Heart right ventricle (tissue), 16 donors: Measurements from ENCODE around the gene HES5. TPM values are rescaled to one million over a fixed set of nuclear protein-coding genes. Genes with fewer than 3 reads are reported as not detected.
A peak's percentile ranks its signal among the peaks of the same experiment; 100 is the strongest.

Source experiments
- ATAC-seq, 8 donors: fragments of 200-7000 bp; cut with Tn5 transposase; one replicate each; pipeline ENCODE4 v1.9.1; 2020; ENCODE audit warnings: mild to moderate bottlenecking in 8 of 8, moderate library complexity in 8 of 8, moderate number of reproducible peaks in 1 of 8
- DNase-seq, 2 donors: peaks; one replicate each; pipeline ENCODE4 v3.0.0-alpha.2; 2020
- H3K27ac ChIP-seq, 10 donors: fragments of 200-600 bp; sonication (generic) in 2 of 10; one replicate each; pipeline versions ENCODE4 v1.5.0 to v1.8.0; 2020 to 2022; ENCODE audit warnings: mild to moderate bottlenecking in 3 of 10
- H3K27me3 ChIP-seq, 7 donors: fragments of 200-600 bp; one replicate each; pipeline ENCODE4 v1.8.0; 2021 to 2022; ENCODE audit warnings: mild to moderate bottlenecking in 2 of 7
- H3K36me3 ChIP-seq, 9 donors: fragments of 200-600 bp; sonication (generic) in 1 of 9; one replicate each; pipeline versions ENCODE4 v1.5.0 to v1.8.0; 2020 to 2022; ENCODE audit warnings: mild to moderate bottlenecking in 2 of 9
- H3K4me1 ChIP-seq, 9 donors: fragments of 200-600 bp; sonication (generic) in 1 of 9; one replicate each; pipeline versions ENCODE4 v1.5.0 to v1.8.0; 2020 to 2022; ENCODE audit warnings: mild to moderate bottlenecking in 4 of 9
- H3K4me3 ChIP-seq, 10 donors: fragments of 200-600 bp; sonication (generic) in 2 of 10; one replicate each; pipeline versions ENCODE4 v1.5.0 to v1.8.0; 2020 to 2022; ENCODE audit warnings: mild to moderate bottlenecking in 7 of 10, moderate library complexity in 2 of 10
- H3K9me3 ChIP-seq, 11 donors: fragments of 200-600 bp in 10 of 11; sonication (generic) in 2 of 11; one replicate each; pipeline versions ENCODE4 v1.5.0 to v1.8.0; 2013 to 2022; ENCODE audit warnings: mild to moderate bottlenecking in 2 of 11, control low read depth in 1 of 11, moderate library complexity in 1 of 11
- WGBS, 2 donors: extraction: QIAGEN DNeasy Blood & Tissue Kit; methylation state at CpG; one replicate each; pipeline ENCODE4 v1.1.7; 2013; ENCODE audit warnings: inconsistent platforms in 1 of 2; 5-methylcytosine and 5-hydroxymethylcytosine counted together
- intact Hi-C, 10 donors: fragments of 100-400 bp; cut with DNase I; formaldehyde crosslinking; loops; one replicate each; pipeline versions ENCODE4 v1.11.1 to v1.14.2; 2022
- polyA plus RNA-seq, 2 donors: library from polyadenylated mRNA; stranded (reverse); fragments of 200-250 nt; gene quantifications; one replicate each; pipeline ENCODE4 v1.2.3, GENCODE V29; 2013
- total RNA-seq, 10 donors: library from RNA; stranded (reverse); fragmentation: NEBNext Ultra II Directional in 3 of 10; extraction: Animal tissue kit (Norgen Biotek cat#: 25700) in 3 of 10; gene quantifications; one replicate each; pipeline versions ENCODE4 v1.2.1 to v1.2.4, GENCODE V29; 2021 to 2023
- TF ChIP-seq, protein P1 (sequence below), 9 donors: fragments of 200-600 bp; sonication (generic) in 2 of 9; IDR thresholded peaks; one replicate each; pipeline versions ENCODE4 v1.5.0 to v1.8.0; 2021 to 2022; ENCODE audit warnings: antibody characterized with exemption in 9 of 9, mild to moderate bottlenecking in 5 of 9, moderate library complexity in 1 of 9
- donor health status: Arrhythmogenic right ventricular cardiomyopathy.
- donor health status: ischemic (EF 13 %, LVEDD 7.1; RV severe dilation, severe dysfunction).
- donor health status: healthy with polysubstance abuse.
- donor health status: DM: no; HTN: yes; CAD: no.
- donor health status: DM: no; HTN: no; CAD: no.
- donor health status: ischemic (EF 25% LVEDD 6.9; RV normal size, moderate dysfunction).
- donor health status: ischemic (EF 25% LVEDD 5.7; RV mildly dilated, moderate dysfunction).
- donor health status: healthy.
- donor health status: DM: yes; HTN: yes; CAD: no.
- donor health status: Ischemic cardiomyopathy.
- donor health status: ischemic (EF 35%, LVEDD 5.7; RV mildly dilated, moderate dysfunction).
- donor health status: nonischemic (EF 11% LVEDD 7.7; RV severe dilation, severe dysfunction).
- donor health status: DM: yes; HTN: yes; CAD: no.
- donor health status: PGD.
- donor health status: ischemic (EF 29% LVEDD 5.4; RV normal size, mild dysfunction).
- donor health status: nonischemic (EF 23%, LVEDD 6.1; RV moderate dilation, normal function).

Gene HES5
- total and polyA plus RNA-seq, 12 donors, result 0.51 to 3.1 (median 1.2) TPM; not detected in 1

DNA sequence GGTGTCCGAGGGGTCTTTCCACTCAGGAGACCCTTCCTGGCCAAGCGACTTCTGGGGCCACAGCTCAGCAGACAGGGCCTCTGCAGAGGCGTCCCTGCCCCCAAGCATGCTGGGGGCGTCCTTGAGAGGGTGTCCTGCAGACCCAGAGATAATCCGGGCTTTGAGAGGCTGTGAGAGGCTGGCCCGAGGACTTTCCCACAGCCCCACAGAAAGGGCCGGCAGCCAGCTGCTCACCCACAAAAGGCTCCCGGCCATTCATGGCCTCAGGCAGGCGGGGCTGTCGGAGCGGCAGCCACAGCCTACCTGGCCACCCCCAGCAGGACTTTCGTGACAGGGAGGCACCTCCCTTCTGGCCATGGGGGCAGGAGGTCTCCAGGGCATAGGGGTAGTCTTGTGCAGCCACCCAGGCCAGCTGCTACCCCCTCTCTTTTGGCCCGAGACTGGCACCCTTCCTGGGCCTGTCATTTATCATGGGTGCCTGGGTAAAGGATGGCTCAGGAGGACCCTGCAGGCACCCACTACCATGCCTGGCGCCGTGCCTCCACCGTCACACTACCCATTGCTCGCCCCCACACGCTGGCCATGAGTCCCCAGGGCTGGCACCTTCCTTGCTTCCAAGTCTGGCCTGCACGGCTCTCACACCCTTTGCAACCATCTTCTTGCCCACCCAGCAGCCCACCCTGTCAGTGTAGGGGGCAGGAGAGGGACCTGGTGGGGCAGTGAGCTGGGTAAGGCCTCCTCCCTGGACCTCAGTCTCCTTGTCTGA lies 15.0 kb upstream of the HES5 start:
- TF ChIP-seq, protein P1, sequence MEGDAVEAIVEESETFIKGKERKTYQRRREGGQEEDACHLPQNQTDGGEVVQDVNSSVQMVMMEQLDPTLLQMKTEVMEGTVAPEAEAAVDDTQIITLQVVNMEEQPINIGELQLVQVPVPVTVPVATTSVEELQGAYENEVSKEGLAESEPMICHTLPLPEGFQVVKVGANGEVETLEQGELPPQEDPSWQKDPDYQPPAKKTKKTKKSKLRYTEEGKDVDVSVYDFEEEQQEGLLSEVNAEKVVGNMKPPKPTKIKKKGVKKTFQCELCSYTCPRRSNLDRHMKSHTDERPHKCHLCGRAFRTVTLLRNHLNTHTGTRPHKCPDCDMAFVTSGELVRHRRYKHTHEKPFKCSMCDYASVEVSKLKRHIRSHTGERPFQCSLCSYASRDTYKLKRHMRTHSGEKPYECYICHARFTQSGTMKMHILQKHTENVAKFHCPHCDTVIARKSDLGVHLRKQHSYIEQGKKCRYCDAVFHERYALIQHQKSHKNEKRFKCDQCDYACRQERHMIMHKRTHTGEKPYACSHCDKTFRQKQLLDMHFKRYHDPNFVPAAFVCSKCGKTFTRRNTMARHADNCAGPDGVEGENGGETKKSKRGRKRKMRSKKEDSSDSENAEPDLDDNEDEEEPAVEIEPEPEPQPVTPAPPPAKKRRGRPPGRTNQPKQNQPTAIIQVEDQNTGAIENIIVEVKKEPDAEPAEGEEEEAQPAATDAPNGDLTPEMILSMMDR (IDR thresholded peaks at IDR 0.05), result no peak
- no peak for ATAC-seq
- 52 to 58% methylated on average over 19 of the region's 19 CpGs for WGBS, 2 donors
- H3K4me1 ChIP-seq, result peaks cover 46 to 90% (median 77%) of the 10 kb centered on the region in 9 donors
- peaks cover 0 to 22% (median 11%) of the 10 kb centered on the region in 7 donors for H3K27me3 ChIP-seq
- H3K9me3 ChIP-seq, result no peaks in the 10 kb centered on the region
- H3K36me3 ChIP-seq, result no peaks in the 10 kb centered on the region
- H3K4me3 ChIP-seq, result no peak overlapping the region
- H3K27ac ChIP-seq, result peak overlapping the region in 9 of 10 donors; percentile 94 to 100 (median 98)
- DNase-seq, result no peak
- intact Hi-C loops, result loop anchor here in 5 of 10 donors (2.0 to 10.0 kb wide), 7 partner anchors 14 to 353 kb away; partner anchors contain the start of genes FAAP20 (in 4 of the 5) and HES5 (in 1 of the 5)

DNA sequence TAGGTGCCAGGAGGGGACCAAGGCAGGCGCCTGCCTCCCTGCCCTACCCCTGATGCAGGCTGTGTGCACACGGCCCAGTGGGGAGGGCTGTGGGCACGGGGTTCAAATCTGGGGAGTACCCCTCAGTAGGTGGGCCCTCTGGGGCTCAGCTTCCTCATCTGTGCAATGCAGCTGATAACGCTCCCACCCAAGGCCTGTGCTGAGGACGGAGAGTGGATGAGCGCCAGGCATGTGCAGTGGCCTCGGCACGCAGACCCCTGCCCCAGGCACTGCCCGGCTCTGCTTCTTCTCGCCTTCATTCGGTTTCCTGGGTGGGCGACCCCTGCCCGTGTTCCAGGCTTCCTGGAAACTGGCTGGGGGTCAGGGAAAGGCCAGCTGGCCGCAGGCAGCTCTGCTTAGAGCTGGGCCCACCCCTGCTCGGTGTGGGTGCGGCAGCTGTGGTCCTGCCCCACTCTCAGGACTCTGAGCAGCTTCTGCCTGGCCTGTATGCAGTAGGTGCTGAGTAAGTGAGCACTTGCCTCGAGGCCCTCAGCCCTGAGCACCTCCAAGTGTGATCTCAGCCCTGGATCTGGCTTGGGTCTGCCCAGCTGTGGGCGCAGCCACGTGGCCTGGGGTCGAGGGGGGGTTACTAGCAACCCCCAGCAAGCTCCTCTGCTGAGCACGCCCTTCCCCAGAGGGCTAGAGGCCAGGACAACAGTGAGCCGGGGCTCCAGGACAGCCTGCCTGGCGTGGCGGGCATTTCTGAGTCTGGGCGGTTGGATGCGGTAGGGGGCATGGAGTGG lies 14.2 kb upstream of the HES5 start:
- H3K4me3 ChIP-seq, result no peak overlapping the region
- WGBS, 2 donors, result 46 to 60% methylated on average over 26 of the region's 26 CpGs
- no peaks in the 10 kb centered on the region for H3K36me3 ChIP-seq
- DNase-seq (no peak), ATAC-seq (no peak)
- H3K9me3 ChIP-seq, result no peaks in the 10 kb centered on the region
- peaks cover 0 to 30% (median 18%) of the 10 kb centered on the region in 7 donors for H3K27me3 ChIP-seq
- peaks cover 46 to 84% (median 69%) of the 10 kb centered on the region in 9 donors for H3K4me1 ChIP-seq
- TF ChIP-seq, protein P1 (IDR thresholded peaks at IDR 0.05), result no peak
- intact Hi-C loops, result loop anchor here in 5 of 10 donors (2.0 to 10.0 kb wide), 5 partner anchors 13 to 349 kb away; partner anchors contain the start of genes FAAP20 (in 3 of the 5) and HES5 (in 1 of the 5)
- peak overlapping the region in 9 of 10 donors; percentile 20 to 99 (median 97) for H3K27ac ChIP-seq

DNA sequence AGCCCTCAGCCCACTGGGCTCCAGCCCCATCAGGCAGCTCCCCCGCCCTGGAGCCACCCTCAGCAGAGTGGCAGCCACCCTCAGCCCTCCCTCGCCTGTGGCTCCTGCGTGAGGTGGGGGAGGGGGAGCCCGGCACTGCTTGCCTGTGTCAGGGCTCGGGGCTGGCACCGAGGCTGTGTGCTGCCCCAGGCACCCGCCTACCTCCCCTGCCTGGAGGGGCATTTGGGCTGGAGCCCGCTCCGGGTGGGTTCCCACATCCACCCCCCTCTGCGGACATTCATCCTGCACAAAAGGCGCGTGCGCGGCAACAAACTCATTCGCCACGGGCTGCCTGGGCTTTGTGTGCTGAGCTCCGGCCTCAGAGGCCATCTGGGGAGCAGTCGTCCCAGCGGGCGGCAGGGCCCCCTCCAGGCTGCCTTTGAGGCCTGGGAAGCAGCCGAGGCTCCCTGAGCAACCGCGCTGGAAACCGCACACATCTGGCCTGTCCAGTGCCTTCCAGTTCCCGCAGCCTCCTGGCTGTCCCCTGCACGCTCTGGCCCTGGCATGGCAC lies 13.6 kb upstream of the HES5 start:
- ATAC-seq, result no peak
- Histone ChIP-seq H3K27me3 (peaks cover 0 to 37% (median 22%) of the 10 kb centered on the region in 7 donors), H3K9me3 (no peaks in the 10 kb centered on the region), H3K36me3 (no peaks in the 10 kb centered on the region), H3K4me3 (no peak overlapping the region), H3K4me1 (peaks cover 42 to 79% (median 63%) of the 10 kb centered on the region in 9 donors), H3K27ac (peak overlapping the region in 8 of 10 donors; percentile 10 to 99 (median 98))
- no peak for DNase-seq
- intact Hi-C loops, result loop anchor here in 5 of 10 donors (2.0 to 10.0 kb wide), 5 partner anchors 13 to 349 kb away; partner anchors contain the start of genes FAAP20 (in 3 of the 5) and HES5 (in 1 of the 5)
- WGBS, 2 donors, result 29 to 46% methylated on average over 26 of the region's 26 CpGs
- TF ChIP-seq, protein P1 (IDR thresholded peaks at IDR 0.05), result no peak
